HepG2 (cell line): ENCODE results near the gene PCP4. TPM values are rescaled to one million over a fixed set of nuclear protein-coding genes. Genes with fewer than 3 reads are reported as not detected.

ENCODE experiments used
- ATAC-seq: fragments of 200-7000 bp; cut with Tn5 transposase; 3 replicates; pipeline ENCODE4 v1.9.1; 2020; ENCODE audit warnings: mild to moderate bottlenecking, moderate library complexity
- BruUV-seq: library from RNA; stranded (reverse); fragments of 400-500 nt; replicated peaks from 2 replicates; lab custom pipeline; 2021; lab: Mats Ljungman, UMichigan
- CTCF ChIA-PET: fragments of 300-600 bp; formaldehyde crosslinking; extraction: SDS; loops from one replicate; lab custom pipeline; 2021; ENCODE audit warnings: low total read pairs, inconsistent platforms, low intra/inter-chr PET ratio; lab: Yijun Ruan, JAX
- POLR2A ChIA-PET: fragments of 350-600 bp; sonication (Branson Sonifier 250); formaldehyde crosslinking; loops from one replicate; lab custom pipeline; 2020; ENCODE audit warnings: antibody characterized with exemption, inconsistent platforms; lab: Yijun Ruan, JAX
- DNase-seq: peaks from one replicate; pipeline ENCODE4 v3.0.0-alpha.2; 2015; ENCODE audit warnings: low spot score
- FAIRE-seq: peaks from 3 replicates; lab custom pipeline; 2011; peaks lifted over from hg19 to GRCh38; lab: Jason Lieb, UNC
- H2AFZ ChIP-seq: one replicate; pipeline ENCODE4 v1.6.1; 2011; ENCODE audit warnings: low read length, inconsistent platforms
- H3K27ac ChIP-seq: fragments of 300-600 bp; 3 replicates; pipeline ENCODE4 v1.8.0; 2011; ENCODE audit warnings: mixed run types, mild to moderate bottlenecking, mixed read lengths, low read length, inconsistent platforms; ENCODE audit not compliant: insufficient read depth; ENCODE audit errors: extremely low read length
- H3K27me3 ChIP-seq, 2 experiments: fragments of 200-600 bp in 1 of 2; 2 replicates in 1 of 2; 3 replicates in 1 of 2; pipeline versions ENCODE4 v1.6.0 to v1.8.0; 2011; ENCODE audit warnings: low read length in 2 of 2, mild to moderate bottlenecking in 2 of 2, moderate library complexity in 2 of 2, inconsistent platforms in 1 of 2; ENCODE audit not compliant: insufficient read depth in 2 of 2, control insufficient read depth in 1 of 2
- H3K36me3 ChIP-seq, 2 experiments: fragments of 200-600 bp in 1 of 2; replicated peaks in 1 of 2; 2 replicates in 1 of 2; 3 replicates in 1 of 2; pipeline versions ENCODE4 v1.5.1 to v1.8.0; 2011; ENCODE audit warnings: low read length in 2 of 2, inconsistent platforms in 1 of 2; ENCODE audit not compliant: insufficient read depth in 2 of 2, control insufficient read depth in 1 of 2
- H3K4me1 ChIP-seq: 2 replicates; pipeline ENCODE4 v1.5.1; 2012; ENCODE audit warnings: low read length, inconsistent platforms; ENCODE audit not compliant: insufficient read depth
- H3K4me2 ChIP-seq: 2 replicates; pipeline ENCODE4 v1.6.0; 2011; ENCODE audit warnings: low read depth, low read length, inconsistent platforms
- H3K4me3 ChIP-seq, 3 experiments: fragments of 200-600 bp in 1 of 3; sonication (generic), shearing (Covaris generic) in 1 of 3; replicated peaks in 1 of 3; 2 replicates each; pipeline ENCODE4 v1.5.1; 2011 to 2016; ENCODE audit warnings: low read length in 3 of 3, inconsistent platforms in 2 of 3, low read depth in 2 of 3, mild to moderate bottlenecking in 2 of 3, control low read depth in 1 of 3, mixed read lengths in 1 of 3; ENCODE audit not compliant: insufficient read depth in 1 of 3
- H3K79me2 ChIP-seq: one replicate; pipeline ENCODE4 v1.6.1; 2011; ENCODE audit warnings: low read length, inconsistent platforms; ENCODE audit not compliant: insufficient read depth
- H3K9ac ChIP-seq: 2 replicates; pipeline ENCODE4 v1.6.0; 2011; ENCODE audit warnings: mild to moderate bottlenecking, low read depth, low read length, inconsistent platforms; ENCODE audit not compliant: insufficient read depth
- H3K9me3 ChIP-seq: 2 replicates; pipeline ENCODE4 v1.5.1; 2012; ENCODE audit warnings: mild to moderate bottlenecking, low read length
- H4K20me1 ChIP-seq: 2 replicates; pipeline ENCODE4 v1.6.0; 2011; ENCODE audit warnings: inconsistent platforms, mild to moderate bottlenecking, low read length, moderate library complexity; ENCODE audit not compliant: insufficient read depth
- MIER3 ChIP-seq: IDR thresholded peaks from 2 replicates; pipeline ENCODE4 v1.6.1; 2016; ENCODE audit warnings: missing compliant biosample characterization, borderline replicate concordance
- MTF1 ChIP-seq: sonication (generic); formaldehyde crosslinking; IDR thresholded peaks from 2 replicates; pipeline ENCODE4 v1.5.0; 2020; ENCODE audit warnings: missing genetic modification reagents
- YEATS4 ChIP-seq: sonication (generic); formaldehyde crosslinking; IDR thresholded peaks from 2 replicates; pipeline ENCODE4 v1.4.0; 2020; ENCODE audit warnings: missing genetic modification reagents, borderline replicate concordance
- ZNF260 ChIP-seq: sonication (generic); formaldehyde crosslinking; IDR thresholded peaks from 2 replicates; pipeline ENCODE4 v1.4.0; 2020; ENCODE audit warnings: missing genetic modification reagents, low read depth, mild to moderate bottlenecking, borderline replicate concordance
- WGBS: methylation state at CpG from one replicate; pipeline ENCODE4 v1.1.6; 2017; ENCODE audit warnings: low lambda C conversion rate; 5-methylcytosine and 5-hydroxymethylcytosine counted together
- in situ Hi-C: cut with HindIII; loops from 2 replicates; pipeline ENCODE4 v1.10.0; 2017; ENCODE audit warnings: low pct_unique_long_range_greater_than_20kb; ENCODE audit not compliant: extremely low pct_ligation_motif_present
- intact Hi-C: fragments of 100-400 bp; cut with micrococcal nuclease; formaldehyde crosslinking; loops from one replicate; pipeline ENCODE4 v1.10.0; 2022; ENCODE audit not compliant: unreplicated experiment
- polyA plus RNA-seq, 8 experiments: library from polyadenylated mRNA; depleted of rRNA in 3 of 8; stranded (reverse) in 7 of 8; unstranded in 1 of 8; fragments of >200 nt; fragmentation: Illumina TruSeq in 4 of 8; extraction: Trizol in 4 of 8; gene quantifications; 2 replicates each; pipeline versions ENCODE4 v1.2.1 to v1.2.3, GENCODE V29; 2011 to 2016; ENCODE audit warnings: low read depth in 4 of 8, missing spikeins in 1 of 8, mixed read lengths in 1 of 8; ENCODE audit not compliant: insufficient read depth in 1 of 8
- total RNA-seq, 5 experiments: library from RNA; depleted of rRNA; stranded (reverse); fragments of >200 nt; fragmentation: Illumina TruSeq; extraction: Trizol; gene quantifications; 2 replicates each; pipeline ENCODE4 v1.2.3, GENCODE V29; 2016; ENCODE audit warnings: low read depth in 1 of 5
- TF ChIP-seq, protein P1 (sequence below): sonication (generic); formaldehyde crosslinking; IDR thresholded peaks from 2 replicates; pipeline ENCODE4 v1.5.0; 2020; ENCODE audit warnings: mild to moderate bottlenecking, missing genetic modification reagents, borderline replicate concordance
- TF ChIP-seq, protein P2 (sequence below): sonication (generic); formaldehyde crosslinking; IDR thresholded peaks from 2 replicates; pipeline ENCODE4 v1.4.0; 2020; ENCODE audit warnings: missing genetic modification reagents, borderline replicate concordance
- TF ChIP-seq, protein P3 (sequence below): sonication (generic); formaldehyde crosslinking; IDR thresholded peaks from 2 replicates; pipeline ENCODE4 v1.4.0; 2020; ENCODE audit warnings: missing genetic modification reagents
- TF ChIP-seq, protein P4 (sequence below): sonication (generic); formaldehyde crosslinking; IDR thresholded peaks from 2 replicates; pipeline ENCODE4 v1.4.0; 2020; ENCODE audit warnings: missing genetic modification reagents

PCP4 gene
- total and polyA plus RNA-seq, 2 of the 13 experiments (the other 11 are each of a cell fraction or from before 2014, with no cell fraction given): not detected

DNA sequence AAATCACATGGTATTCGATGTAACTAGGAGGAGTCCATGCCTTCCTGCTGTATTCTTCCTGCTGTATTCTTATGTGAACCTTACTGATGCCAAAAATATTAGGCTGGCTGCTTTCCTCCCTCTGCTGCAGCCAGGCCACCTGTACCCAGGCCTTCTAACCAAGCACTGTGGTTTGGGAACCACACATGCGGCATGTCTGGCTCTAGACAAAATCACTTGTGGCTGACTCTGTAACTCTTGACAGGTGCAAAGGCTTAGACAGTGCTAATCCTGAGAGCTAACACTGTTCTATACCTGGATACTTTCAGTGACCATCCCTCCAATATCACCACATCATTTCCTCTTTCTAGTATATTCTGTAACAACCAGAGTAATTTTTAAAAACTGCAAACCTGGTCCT, 67.7 kb downstream of the PCP4 start (continued):
- TF ChIP-seq, protein P1, sequence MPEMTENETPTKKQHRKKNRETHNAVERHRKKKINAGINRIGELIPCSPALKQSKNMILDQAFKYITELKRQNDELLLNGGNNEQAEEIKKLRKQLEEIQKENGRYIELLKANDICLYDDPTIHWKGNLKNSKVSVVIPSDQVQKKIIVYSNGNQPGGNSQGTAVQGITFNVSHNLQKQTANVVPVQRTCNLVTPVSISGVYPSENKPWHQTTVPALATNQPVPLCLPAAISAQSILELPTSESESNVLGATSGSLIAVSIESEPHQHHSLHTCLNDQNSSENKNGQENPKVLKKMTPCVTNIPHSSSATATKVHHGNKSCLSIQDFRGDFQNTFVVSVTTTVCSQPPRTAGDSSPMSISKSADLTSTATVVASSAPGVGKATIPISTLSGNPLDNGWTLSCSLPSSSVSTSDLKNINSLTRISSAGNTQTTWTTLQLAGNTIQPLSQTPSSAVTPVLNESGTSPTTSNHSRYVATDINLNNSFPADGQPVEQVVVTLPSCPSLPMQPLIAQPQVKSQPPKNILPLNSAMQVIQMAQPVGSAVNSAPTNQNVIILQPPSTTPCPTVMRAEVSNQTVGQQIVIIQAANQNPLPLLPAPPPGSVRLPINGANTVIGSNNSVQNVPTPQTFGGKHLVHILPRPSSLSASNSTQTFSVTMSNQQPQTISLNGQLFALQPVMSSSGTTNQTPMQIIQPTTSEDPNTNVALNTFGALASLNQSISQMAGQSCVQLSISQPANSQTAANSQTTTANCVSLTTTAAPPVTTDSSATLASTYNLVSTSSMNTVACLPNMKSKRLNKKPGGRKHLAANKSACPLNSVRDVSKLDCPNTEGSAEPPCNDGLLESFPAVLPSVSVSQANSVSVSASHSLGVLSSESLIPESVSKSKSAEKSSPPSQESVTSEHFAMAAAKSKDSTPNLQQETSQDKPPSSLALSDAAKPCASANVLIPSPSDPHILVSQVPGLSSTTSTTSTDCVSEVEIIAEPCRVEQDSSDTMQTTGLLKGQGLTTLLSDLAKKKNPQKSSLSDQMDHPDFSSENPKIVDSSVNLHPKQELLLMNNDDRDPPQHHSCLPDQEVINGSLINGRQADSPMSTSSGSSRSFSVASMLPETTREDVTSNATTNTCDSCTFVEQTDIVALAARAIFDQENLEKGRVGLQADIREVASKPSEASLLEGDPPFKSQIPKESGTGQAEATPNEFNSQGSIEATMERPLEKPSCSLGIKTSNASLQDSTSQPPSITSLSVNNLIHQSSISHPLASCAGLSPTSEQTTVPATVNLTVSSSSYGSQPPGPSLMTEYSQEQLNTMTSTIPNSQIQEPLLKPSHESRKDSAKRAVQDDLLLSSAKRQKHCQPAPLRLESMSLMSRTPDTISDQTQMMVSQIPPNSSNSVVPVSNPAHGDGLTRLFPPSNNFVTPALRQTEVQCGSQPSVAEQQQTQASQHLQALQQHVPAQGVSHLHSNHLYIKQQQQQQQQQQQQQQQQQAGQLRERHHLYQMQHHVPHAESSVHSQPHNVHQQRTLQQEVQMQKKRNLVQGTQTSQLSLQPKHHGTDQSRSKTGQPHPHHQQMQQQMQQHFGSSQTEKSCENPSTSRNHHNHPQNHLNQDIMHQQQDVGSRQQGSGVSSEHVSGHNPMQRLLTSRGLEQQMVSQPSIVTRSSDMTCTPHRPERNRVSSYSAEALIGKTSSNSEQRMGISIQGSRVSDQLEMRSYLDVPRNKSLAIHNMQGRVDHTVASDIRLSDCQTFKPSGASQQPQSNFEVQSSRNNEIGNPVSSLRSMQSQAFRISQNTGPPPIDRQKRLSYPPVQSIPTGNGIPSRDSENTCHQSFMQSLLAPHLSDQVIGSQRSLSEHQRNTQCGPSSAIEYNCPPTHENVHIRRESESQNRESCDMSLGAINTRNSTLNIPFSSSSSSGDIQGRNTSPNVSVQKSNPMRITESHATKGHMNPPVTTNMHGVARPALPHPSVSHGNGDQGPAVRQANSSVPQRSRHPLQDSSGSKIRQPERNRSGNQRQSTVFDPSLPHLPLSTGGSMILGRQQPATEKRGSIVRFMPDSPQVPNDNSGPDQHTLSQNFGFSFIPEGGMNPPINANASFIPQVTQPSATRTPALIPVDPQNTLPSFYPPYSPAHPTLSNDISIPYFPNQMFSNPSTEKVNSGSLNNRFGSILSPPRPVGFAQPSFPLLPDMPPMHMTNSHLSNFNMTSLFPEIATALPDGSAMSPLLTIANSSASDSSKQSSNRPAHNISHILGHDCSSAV (CRISPR knock-in tag): no peak
- TF ChIP-seq YEATS4 (CRISPR knock-in tag) (no peak), ZNF260 (no peak)

DNA sequence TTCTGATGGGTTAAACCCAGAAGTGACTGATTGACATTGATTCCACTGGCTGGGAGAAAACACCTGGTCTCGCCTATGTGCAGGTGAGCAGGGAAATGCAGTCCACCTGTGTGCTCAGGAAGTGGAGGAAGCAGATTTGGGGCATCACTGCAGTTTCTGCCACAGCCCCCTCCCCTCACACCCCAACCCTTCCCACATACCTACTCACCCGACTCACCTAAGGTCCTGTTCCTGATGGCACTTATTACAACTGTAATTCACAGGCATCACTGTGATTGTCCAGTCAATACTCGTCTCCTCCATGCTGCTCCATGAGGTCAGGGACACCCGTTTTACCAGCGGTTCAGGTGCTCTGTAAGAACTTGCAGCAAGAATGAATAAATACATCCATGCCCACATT, 68.5 kb downstream of the PCP4 start:
- DNase-seq (no peak), FAIRE-seq (no peak), ATAC-seq (no peak)
- peaks cover 99% of the 10 kb centered on the region for H3K9me3 ChIP-seq
- no peaks in the 10 kb centered on the region for H4K20me1 ChIP-seq
- intact Hi-C loops: no loop called here
- no TSS peak for BruUV-seq
- ChIA-PET CTCF (no interaction called here), POLR2A (no interaction called here)
- no peaks in the 10 kb centered on the region for H3K4me1 ChIP-seq
- no peak overlapping the region for H3K27ac ChIP-seq
- no peaks in the 10 kb centered on the region for H3K36me3 ChIP-seq
- no peaks in the 10 kb centered on the region for H3K27me3 ChIP-seq
- no peaks in the 10 kb centered on the region for H3K79me2 ChIP-seq
- H3K4me3 ChIP-seq: no peak overlapping the region
- no peak overlapping the region for H3K4me2 ChIP-seq
- in situ Hi-C loops: no loop called here
- no peak overlapping the region for H2AFZ ChIP-seq
- no peak overlapping the region for H3K9ac ChIP-seq
- 3% methylated on average over 5 of the region's 5 CpGs for WGBS
- TF ChIP-seq, protein P2, sequence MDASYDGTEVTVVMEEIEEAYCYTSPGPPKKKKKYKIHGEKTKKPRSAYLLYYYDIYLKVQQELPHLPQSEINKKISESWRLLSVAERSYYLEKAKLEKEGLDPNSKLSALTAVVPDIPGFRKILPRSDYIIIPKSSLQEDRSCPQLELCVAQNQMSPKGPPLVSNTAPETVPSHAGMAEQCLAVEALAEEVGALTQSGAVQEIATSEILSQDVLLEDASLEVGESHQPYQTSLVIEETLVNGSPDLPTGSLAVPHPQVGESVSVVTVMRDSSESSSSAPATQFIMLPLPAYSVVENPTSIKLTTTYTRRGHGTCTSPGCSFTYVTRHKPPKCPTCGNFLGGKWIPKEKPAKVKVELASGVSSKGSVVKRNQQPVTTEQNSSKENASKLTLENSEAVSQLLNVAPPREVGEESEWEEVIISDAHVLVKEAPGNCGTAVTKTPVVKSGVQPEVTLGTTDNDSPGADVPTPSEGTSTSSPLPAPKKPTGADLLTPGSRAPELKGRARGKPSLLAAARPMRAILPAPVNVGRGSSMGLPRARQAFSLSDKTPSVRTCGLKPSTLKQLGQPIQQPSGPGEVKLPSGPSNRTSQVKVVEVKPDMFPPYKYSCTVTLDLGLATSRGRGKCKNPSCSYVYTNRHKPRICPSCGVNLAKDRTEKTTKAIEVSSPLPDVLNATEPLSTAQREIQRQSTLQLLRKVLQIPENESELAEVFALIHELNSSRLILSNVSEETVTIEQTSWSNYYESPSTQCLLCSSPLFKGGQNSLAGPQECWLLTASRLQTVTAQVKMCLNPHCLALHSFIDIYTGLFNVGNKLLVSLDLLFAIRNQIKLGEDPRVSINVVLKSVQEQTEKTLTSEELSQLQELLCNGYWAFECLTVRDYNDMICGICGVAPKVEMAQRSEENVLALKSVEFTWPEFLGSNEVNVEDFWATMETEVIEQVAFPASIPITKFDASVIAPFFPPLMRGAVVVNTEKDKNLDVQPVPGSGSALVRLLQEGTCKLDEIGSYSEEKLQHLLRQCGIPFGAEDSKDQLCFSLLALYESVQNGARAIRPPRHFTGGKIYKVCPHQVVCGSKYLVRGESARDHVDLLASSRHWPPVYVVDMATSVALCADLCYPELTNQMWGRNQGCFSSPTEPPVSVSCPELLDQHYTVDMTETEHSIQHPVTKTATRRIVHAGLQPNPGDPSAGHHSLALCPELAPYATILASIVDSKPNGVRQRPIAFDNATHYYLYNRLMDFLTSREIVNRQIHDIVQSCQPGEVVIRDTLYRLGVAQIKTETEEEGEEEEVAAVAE: no peak
- no peak for TF ChIP-seq MIER3 (CRISPR knock-in tag)
- TF ChIP-seq MTF1: no peak
- TF ChIP-seq, protein P3, sequence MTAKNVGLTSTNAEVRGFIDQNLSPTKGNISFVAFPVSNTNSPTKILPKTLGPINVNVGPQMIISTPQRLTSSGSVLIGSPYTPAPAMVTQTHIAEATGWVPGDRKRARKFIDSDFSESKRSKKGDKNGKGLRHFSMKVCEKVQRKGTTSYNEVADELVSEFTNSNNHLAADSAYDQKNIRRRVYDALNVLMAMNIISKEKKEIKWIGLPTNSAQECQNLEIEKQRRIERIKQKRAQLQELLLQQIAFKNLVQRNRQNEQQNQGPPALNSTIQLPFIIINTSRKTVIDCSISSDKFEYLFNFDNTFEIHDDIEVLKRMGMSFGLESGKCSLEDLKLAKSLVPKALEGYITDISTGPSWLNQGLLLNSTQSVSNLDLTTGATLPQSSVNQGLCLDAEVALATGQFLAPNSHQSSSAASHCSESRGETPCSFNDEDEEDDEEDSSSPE (CRISPR knock-in tag): no peak
- TF ChIP-seq, protein P4, sequence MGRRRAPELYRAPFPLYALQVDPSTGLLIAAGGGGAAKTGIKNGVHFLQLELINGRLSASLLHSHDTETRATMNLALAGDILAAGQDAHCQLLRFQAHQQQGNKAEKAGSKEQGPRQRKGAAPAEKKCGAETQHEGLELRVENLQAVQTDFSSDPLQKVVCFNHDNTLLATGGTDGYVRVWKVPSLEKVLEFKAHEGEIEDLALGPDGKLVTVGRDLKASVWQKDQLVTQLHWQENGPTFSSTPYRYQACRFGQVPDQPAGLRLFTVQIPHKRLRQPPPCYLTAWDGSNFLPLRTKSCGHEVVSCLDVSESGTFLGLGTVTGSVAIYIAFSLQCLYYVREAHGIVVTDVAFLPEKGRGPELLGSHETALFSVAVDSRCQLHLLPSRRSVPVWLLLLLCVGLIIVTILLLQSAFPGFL: no peak
